Measurements from ENCODE around the gene B2M.

B2M gene

DNA sequence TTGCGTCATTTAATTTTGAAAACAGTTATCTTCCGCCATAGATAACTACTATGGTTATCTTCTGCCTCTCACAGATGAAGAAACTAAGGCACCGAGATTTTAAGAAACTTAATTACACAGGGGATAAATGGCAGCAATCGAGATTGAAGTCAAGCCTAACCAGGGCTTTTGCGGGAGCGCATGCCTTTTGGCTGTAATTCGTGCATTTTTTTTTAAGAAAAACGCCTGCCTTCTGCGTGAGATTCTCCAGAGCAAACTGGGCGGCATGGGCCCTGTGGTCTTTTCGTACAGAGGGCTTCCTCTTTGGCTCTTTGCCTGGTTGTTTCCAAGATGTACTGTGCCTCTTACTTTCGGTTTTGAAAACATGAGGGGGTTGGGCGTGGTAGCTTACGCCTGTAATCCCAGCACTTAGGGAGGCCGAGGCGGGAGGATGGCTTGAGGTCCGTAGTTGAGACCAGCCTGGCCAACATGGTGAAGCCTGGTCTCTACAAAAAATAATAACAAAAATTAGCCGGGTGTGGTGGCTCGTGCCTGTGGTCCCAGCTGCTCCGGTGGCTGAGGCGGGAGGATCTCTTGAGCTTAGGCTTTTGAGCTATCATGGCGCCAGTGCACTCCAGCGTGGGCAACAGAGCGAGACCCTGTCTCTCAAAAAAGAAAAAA, 1.2 kb downstream of the B2M start:
- DNase-seq = no peak
- Histone ChIP-seq H3K36me3 (ENCODE audit: control insufficient read depth, insufficient read depth, low read length) (peaks cover 3% of the 10 kb centered on the region), H3K4me2 (ENCODE audit: low read length) (peak overlapping the region; percentile 78), H3K79me2 (ENCODE audit: control insufficient read depth, insufficient read depth, low read length) (peaks cover 4% of the 10 kb centered on the region), H3K18ac (ENCODE audit: low read length) (no peak overlapping the region), H4K5ac (ENCODE audit: low read length) (no peak overlapping the region), H4K8ac (ENCODE audit: low read depth, low read length) (no peak overlapping the region), H3K56ac (ENCODE audit: low read length) (peak overlapping the region; percentile 49), H2AK5ac (ENCODE audit: low read length) (no peak overlapping the region), H3K27ac (ENCODE audit: low read depth, low read length) (no peak overlapping the region), H3K9ac (ENCODE audit: low read length) (peak overlapping the region; percentile 90), H3K4me3 (ENCODE audit: low read length) (no peak overlapping the region), H2BK15ac (replicated peaks; ENCODE audit: low read depth) (no peak overlapping the region), H2BK5ac (ENCODE audit: low read length) (no peak overlapping the region), H3K27me3 (ENCODE audit: insufficient read depth, low read length, poor library complexity) (no peaks in the 10 kb centered on the region), H2BK120ac (ENCODE audit: low read depth, low read length) (no peak overlapping the region), H3K23ac (ENCODE audit: low read length) (no peak overlapping the region), H3K4ac (ENCODE audit: low read depth, low read length) (no peak overlapping the region), H3K79me1 (ENCODE audit: low read length) (no peaks in the 10 kb centered on the region), H3K4me1 (ENCODE audit: control insufficient read depth, low read depth, low read length) (peaks cover 2% of the 10 kb centered on the region)
- WGBS (ENCODE audit: extremely low coverage, insufficient coverage, low lambda C conversion rate) = no CpG with 5 or more reads among the region's 24 CpGs

DNA sequence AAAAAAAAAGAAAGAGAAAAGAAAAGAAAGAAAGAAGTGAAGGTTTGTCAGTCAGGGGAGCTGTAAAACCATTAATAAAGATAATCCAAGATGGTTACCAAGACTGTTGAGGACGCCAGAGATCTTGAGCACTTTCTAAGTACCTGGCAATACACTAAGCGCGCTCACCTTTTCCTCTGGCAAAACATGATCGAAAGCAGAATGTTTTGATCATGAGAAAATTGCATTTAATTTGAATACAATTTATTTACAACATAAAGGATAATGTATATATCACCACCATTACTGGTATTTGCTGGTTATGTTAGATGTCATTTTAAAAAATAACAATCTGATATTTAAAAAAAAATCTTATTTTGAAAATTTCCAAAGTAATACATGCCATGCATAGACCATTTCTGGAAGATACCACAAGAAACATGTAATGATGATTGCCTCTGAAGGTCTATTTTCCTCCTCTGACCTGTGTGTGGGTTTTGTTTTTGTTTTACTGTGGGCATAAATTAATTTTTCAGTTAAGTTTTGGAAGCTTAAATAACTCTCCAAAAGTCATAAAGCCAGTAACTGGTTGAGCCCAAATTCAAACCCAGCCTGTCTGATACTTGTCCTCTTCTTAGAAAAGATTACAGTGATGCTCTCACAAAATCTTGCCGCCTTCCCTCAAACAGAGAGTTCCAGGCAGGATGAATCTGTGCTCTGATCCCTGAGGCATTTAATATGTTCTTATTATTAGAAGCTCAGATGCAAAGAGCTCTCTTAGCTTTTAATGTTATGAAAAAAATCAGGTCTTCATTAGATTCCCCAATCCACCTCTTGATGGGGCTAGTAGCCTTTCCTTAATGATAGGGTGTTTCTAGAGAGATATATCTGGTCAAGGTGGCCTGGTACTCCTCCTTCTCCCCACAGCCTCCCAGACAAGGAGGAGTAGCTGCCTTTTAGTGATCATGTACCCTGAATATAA, 2.0 kb downstream of the B2M start:
- H3K23ac ChIP-seq (ENCODE audit: low read length) = no peak overlapping the region
- H3K4me3 ChIP-seq (ENCODE audit: low read length) = no peak overlapping the region
- H3K4ac ChIP-seq (ENCODE audit: low read depth, low read length) = no peak overlapping the region
- no peak overlapping the region for H2BK5ac ChIP-seq (ENCODE audit: low read length)
- no peaks in the 10 kb centered on the region for H3K27me3 ChIP-seq (ENCODE audit: insufficient read depth, low read length, poor library complexity)
- H3K9ac ChIP-seq (ENCODE audit: low read length) = no peak overlapping the region
- no peak overlapping the region for H4K8ac ChIP-seq (ENCODE audit: low read depth, low read length)
- no peak overlapping the region for H2AK5ac ChIP-seq (ENCODE audit: low read length)
- no peaks in the 10 kb centered on the region for H3K79me1 ChIP-seq (ENCODE audit: low read length)
- DNase-seq = peak; percentile 58
- peaks cover 3% of the 10 kb centered on the region for H3K36me3 ChIP-seq (ENCODE audit: control insufficient read depth, insufficient read depth, low read length)
- peaks cover 4% of the 10 kb centered on the region for H3K79me2 ChIP-seq (ENCODE audit: control insufficient read depth, insufficient read depth, low read length)
- no peak overlapping the region for H4K5ac ChIP-seq (ENCODE audit: low read length)
- peaks cover 2% of the 10 kb centered on the region for H3K4me1 ChIP-seq (ENCODE audit: control insufficient read depth, low read depth, low read length)
- H2BK120ac ChIP-seq (ENCODE audit: low read depth, low read length) = no peak overlapping the region
- no peak overlapping the region for H3K27ac ChIP-seq (ENCODE audit: low read depth, low read length)
- H3K4me2 ChIP-seq (ENCODE audit: low read length) = no peak overlapping the region
- H2BK15ac ChIP-seq (replicated peaks; ENCODE audit: low read depth) = no peak overlapping the region
- no peak overlapping the region for H3K18ac ChIP-seq (ENCODE audit: low read length)
- WGBS (ENCODE audit: extremely low coverage, insufficient coverage, low lambda C conversion rate) = no CpG with 5 or more reads among the region's 5 CpGs
- no peak overlapping the region for H3K56ac ChIP-seq (ENCODE audit: low read length)

DNA sequence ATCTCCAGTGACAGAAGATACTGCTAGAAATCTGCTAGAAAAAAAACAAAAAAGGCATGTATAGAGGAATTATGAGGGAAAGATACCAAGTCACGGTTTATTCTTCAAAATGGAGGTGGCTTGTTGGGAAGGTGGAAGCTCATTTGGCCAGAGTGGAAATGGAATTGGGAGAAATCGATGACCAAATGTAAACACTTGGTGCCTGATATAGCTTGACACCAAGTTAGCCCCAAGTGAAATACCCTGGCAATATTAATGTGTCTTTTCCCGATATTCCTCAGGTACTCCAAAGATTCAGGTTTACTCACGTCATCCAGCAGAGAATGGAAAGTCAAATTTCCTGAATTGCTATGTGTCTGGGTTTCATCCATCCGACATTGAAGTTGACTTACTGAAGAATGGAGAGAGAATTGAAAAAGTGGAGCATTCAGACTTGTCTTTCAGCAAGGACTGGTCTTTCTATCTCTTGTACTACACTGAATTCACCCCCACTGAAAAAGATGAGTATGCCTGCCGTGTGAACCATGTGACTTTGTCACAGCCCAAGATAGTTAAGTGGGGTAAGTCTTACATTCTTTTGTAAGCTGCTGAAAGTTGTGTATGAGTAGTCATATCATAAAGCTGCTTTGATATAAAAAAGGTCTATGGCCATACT, 4.0 kb downstream of the B2M start:
- H3K79me2 ChIP-seq (ENCODE audit: control insufficient read depth, insufficient read depth, low read length) = peaks cover 4% of the 10 kb centered on the region
- no peak overlapping the region for H3K18ac ChIP-seq (ENCODE audit: low read length)
- no peak overlapping the region for H4K5ac ChIP-seq (ENCODE audit: low read length)
- no peak for DNase-seq
- no peak overlapping the region for H3K4me3 ChIP-seq (ENCODE audit: low read length)
- no peak overlapping the region for H3K9ac ChIP-seq (ENCODE audit: low read length)
- no peaks in the 10 kb centered on the region for H3K27me3 ChIP-seq (ENCODE audit: insufficient read depth, low read length, poor library complexity)
- H3K36me3 ChIP-seq (ENCODE audit: control insufficient read depth, insufficient read depth, low read length) = peaks cover 3% of the 10 kb centered on the region
- no peaks in the 10 kb centered on the region for H3K79me1 ChIP-seq (ENCODE audit: low read length)
- no peak overlapping the region for H3K27ac ChIP-seq (ENCODE audit: low read depth, low read length)
- no peak overlapping the region for H3K23ac ChIP-seq (ENCODE audit: low read length)
- H3K4me1 ChIP-seq (ENCODE audit: control insufficient read depth, low read depth, low read length) = peaks cover 2% of the 10 kb centered on the region
- no peak overlapping the region for H2BK15ac ChIP-seq (replicated peaks; ENCODE audit: low read depth)
- H3K56ac ChIP-seq (ENCODE audit: low read length) = no peak overlapping the region
- no peak overlapping the region for H2BK120ac ChIP-seq (ENCODE audit: low read depth, low read length)
- no peak overlapping the region for H4K8ac ChIP-seq (ENCODE audit: low read depth, low read length)
- H2AK5ac ChIP-seq (ENCODE audit: low read length) = no peak overlapping the region
- H2BK5ac ChIP-seq (ENCODE audit: low read length) = no peak overlapping the region
- no peak overlapping the region for H3K4ac ChIP-seq (ENCODE audit: low read depth, low read length)
- H3K4me2 ChIP-seq (ENCODE audit: low read length) = no peak overlapping the region
- no CpG with 5 or more reads among the region's 6 CpGs for WGBS (ENCODE audit: extremely low coverage, insufficient coverage, low lambda C conversion rate)

GRCh38 chr15:44715797-44716334, 4.5 kb downstream of the B2M start:
- WGBS (ENCODE audit: extremely low coverage, insufficient coverage, low lambda C conversion rate) = no CpG with 5 or more reads among the region's 2 CpGs
- DNase-seq = no peak
- no peak overlapping the region for H3K4ac ChIP-seq (ENCODE audit: low read depth, low read length)

GRCh38 chr15:44716983-44717602, 5.8 kb downstream of the B2M start:
- Histone ChIP-seq H3K4me1 (ENCODE audit: control insufficient read depth, low read depth, low read length) (peaks cover 2% of the 10 kb centered on the region), H3K4ac (ENCODE audit: low read depth, low read length) (no peak overlapping the region), H3K9ac (ENCODE audit: low read length) (no peak overlapping the region), H4K5ac (ENCODE audit: low read length) (no peak overlapping the region), H3K23ac (ENCODE audit: low read length) (no peak overlapping the region), H3K27ac (ENCODE audit: low read depth, low read length) (no peak overlapping the region), H3K79me2 (ENCODE audit: control insufficient read depth, insufficient read depth, low read length) (peaks cover 4% of the 10 kb centered on the region), H4K8ac (ENCODE audit: low read depth, low read length) (no peak overlapping the region), H3K27me3 (ENCODE audit: insufficient read depth, low read length, poor library complexity) (no peaks in the 10 kb centered on the region), H2BK5ac (ENCODE audit: low read length) (no peak overlapping the region), H2BK120ac (ENCODE audit: low read depth, low read length) (no peak overlapping the region), H3K4me2 (ENCODE audit: low read length) (no peak overlapping the region), H2BK15ac (replicated peaks; ENCODE audit: low read depth) (no peak overlapping the region), H3K56ac (ENCODE audit: low read length) (no peak overlapping the region), H3K18ac (ENCODE audit: low read length) (no peak overlapping the region), H2AK5ac (ENCODE audit: low read length) (no peak overlapping the region), H3K4me3 (ENCODE audit: low read length) (no peak overlapping the region), H3K36me3 (ENCODE audit: control insufficient read depth, insufficient read depth, low read length) (peaks cover 3% of the 10 kb centered on the region), H3K79me1 (ENCODE audit: low read length) (no peaks in the 10 kb centered on the region)
- WGBS (ENCODE audit: extremely low coverage, insufficient coverage, low lambda C conversion rate) = no CpG with 5 or more reads among the region's 2 CpGs
- DNase-seq = no peak

More at GRCh38 chr15:44715797-44716334, 4.5 kb downstream of the B2M start:
- Histone ChIP-seq H2BK5ac (ENCODE audit: low read length) (no peak overlapping the region), H4K8ac (ENCODE audit: low read depth, low read length) (no peak overlapping the region), H3K4me1 (ENCODE audit: control insufficient read depth, low read depth, low read length) (peaks cover 2% of the 10 kb centered on the region), H3K56ac (ENCODE audit: low read length) (no peak overlapping the region), H3K9ac (ENCODE audit: low read length) (no peak overlapping the region), H3K18ac (ENCODE audit: low read length) (no peak overlapping the region), H3K79me1 (ENCODE audit: low read length) (no peaks in the 10 kb centered on the region), H2BK120ac (ENCODE audit: low read depth, low read length) (no peak overlapping the region), H4K5ac (ENCODE audit: low read length) (no peak overlapping the region), H3K27ac (ENCODE audit: low read depth, low read length) (no peak overlapping the region), H3K36me3 (ENCODE audit: control insufficient read depth, insufficient read depth, low read length) (peaks cover 3% of the 10 kb centered on the region), H2BK15ac (replicated peaks; ENCODE audit: low read depth) (no peak overlapping the region), H3K27me3 (ENCODE audit: insufficient read depth, low read length, poor library complexity) (no peaks in the 10 kb centered on the region), H3K23ac (ENCODE audit: low read length) (no peak overlapping the region), H2AK5ac (ENCODE audit: low read length) (no peak overlapping the region), H3K4me2 (ENCODE audit: low read length) (no peak overlapping the region), H3K79me2 (ENCODE audit: control insufficient read depth, insufficient read depth, low read length) (peaks cover 4% of the 10 kb centered on the region), H3K4me3 (ENCODE audit: low read length) (no peak overlapping the region)

All from mesendoderm (in vitro differentiated cells).